ENCODE data around the gene CPAMD8. TPM values are rescaled to one million over a fixed set of nuclear protein-coding genes. Genes with fewer than 3 reads are reported as not detected.
"Not testable (repeated sequence)": the region's sequence is repeated elsewhere in the genome, so short reads cannot be mapped to it uniquely, and the experiment has no call there.

CPAMD8 gene
- total RNA-seq, 4 donors from 2014 or later, result 2.8 to 18.3 (median 15.7) TPM

DNA sequence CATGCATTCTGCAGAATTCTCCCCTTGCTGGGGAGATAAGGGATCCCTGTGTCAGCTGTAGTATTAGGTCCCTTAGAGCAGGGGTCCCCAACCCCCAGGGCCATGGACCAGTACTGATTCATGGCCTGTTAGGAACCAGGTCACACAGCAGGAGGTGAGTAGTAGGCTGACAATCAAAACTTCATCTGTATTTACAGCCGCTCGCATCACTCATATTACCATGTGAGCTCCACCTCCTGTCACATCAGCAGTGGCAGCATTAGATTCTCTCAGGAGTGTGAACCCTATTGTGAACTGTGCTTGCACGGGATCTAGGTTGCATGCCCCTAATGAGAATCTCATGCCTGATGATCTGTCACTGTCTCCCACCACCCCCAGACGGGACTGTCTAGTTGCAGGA is 37.9 kb downstream of the CPAMD8 start:
- no peaks in the 10 kb centered on the region for H3K36me3 ChIP-seq
- H3K4me3 ChIP-seq, result no peak overlapping the region
- no peaks in the 10 kb centered on the region for H3K4me1 ChIP-seq
- intact Hi-C loops (cut with DNase I; ENCODE audit: low total_unique reads), result no loop called here
- H3K27me3 ChIP-seq, result no peaks in the 10 kb centered on the region
- TF ChIP-seq, protein P1, sequence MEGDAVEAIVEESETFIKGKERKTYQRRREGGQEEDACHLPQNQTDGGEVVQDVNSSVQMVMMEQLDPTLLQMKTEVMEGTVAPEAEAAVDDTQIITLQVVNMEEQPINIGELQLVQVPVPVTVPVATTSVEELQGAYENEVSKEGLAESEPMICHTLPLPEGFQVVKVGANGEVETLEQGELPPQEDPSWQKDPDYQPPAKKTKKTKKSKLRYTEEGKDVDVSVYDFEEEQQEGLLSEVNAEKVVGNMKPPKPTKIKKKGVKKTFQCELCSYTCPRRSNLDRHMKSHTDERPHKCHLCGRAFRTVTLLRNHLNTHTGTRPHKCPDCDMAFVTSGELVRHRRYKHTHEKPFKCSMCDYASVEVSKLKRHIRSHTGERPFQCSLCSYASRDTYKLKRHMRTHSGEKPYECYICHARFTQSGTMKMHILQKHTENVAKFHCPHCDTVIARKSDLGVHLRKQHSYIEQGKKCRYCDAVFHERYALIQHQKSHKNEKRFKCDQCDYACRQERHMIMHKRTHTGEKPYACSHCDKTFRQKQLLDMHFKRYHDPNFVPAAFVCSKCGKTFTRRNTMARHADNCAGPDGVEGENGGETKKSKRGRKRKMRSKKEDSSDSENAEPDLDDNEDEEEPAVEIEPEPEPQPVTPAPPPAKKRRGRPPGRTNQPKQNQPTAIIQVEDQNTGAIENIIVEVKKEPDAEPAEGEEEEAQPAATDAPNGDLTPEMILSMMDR (IDR thresholded peaks at IDR 0.05), result no peak
- no peak for TF ChIP-seq POLR2A (IDR thresholded peaks at IDR 0.05)
- no peak for DNase-seq
- no peaks in the 10 kb centered on the region for H3K9me3 ChIP-seq
- no peak overlapping the region for H3K27ac ChIP-seq

DNA sequence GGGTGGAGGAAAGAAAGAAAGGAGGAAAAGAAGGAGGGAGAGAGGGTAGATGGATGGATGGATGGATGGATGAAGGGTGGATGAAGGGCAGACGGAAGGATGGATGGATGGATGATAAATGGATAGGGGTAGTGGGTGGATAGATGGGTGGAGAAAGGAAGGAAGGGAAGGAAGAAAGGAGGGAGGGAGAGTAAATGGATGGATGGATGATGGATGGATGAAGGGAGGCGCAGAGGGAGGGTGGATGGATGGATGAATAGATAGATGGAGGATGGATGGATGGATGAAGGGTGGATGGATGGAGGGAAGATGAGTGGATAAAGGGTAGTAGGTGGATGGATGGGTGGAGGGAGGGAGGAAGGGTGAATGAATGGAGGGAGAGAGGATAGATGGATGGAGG is 41.2 kb downstream of the CPAMD8 start:
- H3K4me1 ChIP-seq, result no peaks in the 10 kb centered on the region
- H3K27ac ChIP-seq, result no peak overlapping the region
- intact Hi-C loops (cut with DNase I; ENCODE audit: low total_unique reads), result no loop called here

DNA sequence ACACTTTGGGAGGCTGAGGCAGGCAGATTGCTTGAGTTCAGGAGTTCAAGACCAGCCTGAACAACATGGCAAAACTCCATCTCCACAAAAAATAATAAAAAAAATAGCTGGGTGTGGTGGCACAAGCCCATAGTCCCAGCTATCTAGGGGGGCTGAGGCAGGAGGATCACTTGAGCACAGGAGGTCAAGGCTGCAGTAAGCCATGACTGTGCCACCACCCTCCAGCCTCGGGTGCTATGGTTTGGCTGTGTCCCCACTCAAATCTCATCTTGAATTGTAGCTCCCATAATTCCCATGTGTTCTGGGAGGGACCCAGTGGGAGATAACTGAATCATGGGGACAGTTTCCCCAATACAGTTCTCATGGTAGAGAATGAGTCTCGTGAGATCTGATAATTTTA is 44.0 kb downstream of the CPAMD8 start:
- H3K36me3 ChIP-seq; H3K4me3 ChIP-seq; H3K4me1 ChIP-seq; H3K9me3 ChIP-seq; H3K27me3 ChIP-seq; H3K27ac ChIP-seq; intact Hi-C loops (cut with DNase I; ENCODE audit: low total_unique reads); DNase-seq: not testable (repeated sequence)

More for the DNA sequence above, 41.2 kb downstream of the CPAMD8 start:
- TF ChIP-seq, protein P1 (IDR thresholded peaks at IDR 0.05), result no peak
- no peak for TF ChIP-seq POLR2A (IDR thresholded peaks at IDR 0.05)
- DNase-seq, result no peak
- Histone ChIP-seq H3K36me3 (no peaks in the 10 kb centered on the region), H3K4me3 (no peak overlapping the region), H3K27me3 (no peaks in the 10 kb centered on the region), H3K9me3 (no peaks in the 10 kb centered on the region)

DNA sequence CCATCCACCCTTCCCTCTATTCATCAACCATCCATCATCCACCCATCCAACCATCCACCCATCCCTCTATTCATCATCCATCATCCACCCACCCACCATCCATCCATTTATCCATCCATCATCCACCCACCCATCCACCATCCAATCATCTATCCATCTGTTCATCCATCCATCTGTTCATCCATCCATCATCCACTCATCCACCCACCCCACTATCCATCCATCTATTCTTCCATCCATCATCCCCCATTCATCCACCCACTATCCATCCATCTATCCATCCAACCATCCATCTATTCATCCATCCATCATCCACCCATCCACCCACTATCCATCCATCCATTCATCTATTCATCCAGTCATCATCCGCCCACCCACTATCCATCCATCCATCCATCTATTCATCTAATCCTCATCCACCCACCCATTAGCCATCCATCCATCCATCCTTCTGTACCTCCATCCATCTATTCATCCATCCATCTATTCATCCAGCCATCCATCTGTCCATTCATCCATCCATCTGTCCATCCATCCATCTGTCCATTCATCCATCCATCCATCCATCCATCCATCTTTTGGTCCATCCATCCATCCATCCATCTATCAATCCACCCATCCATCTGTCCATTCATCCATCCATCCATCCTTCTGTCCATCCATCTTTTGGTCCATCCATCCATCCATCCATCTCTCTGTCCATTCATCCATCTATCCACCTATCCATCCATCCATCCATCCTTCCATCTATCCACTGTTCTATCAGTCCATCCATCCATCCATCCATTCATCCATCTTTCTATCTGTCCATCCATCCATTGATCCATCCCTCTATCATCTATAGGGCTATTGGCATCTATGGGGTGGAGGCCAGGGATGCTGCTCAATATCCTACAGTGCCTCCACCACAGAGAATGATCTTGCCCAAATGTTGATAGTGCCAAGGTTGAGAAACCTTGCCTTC is 47.5 kb downstream of the CPAMD8 start:
- intact Hi-C loops (cut with DNase I; ENCODE audit: low total_unique reads), result no loop called here
- no peak overlapping the region for H3K27ac ChIP-seq
- DNase-seq, result no peak

DNA sequence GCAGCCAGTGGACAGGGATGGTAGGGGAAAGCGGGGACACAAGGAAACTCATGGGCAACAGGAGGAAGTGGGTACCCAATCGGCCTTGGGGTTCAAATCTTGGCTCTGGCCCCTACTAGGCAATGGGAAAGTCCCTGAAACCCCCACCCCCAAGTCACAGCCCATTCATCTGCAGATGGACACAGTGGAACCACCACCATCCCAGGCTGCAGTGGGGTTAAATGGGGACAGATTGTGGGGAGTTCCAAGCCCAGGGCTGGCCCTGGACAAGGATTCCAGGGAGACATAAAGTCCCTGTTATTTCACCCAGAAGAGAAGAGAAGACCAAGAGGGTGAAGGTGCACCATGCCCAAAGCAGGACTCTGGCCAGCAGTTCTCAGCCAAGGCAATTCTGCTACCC is 48.5 kb downstream of the CPAMD8 start:
- Histone ChIP-seq H3K4me3 (no peak overlapping the region), H3K9me3 (no peaks in the 10 kb centered on the region), H3K27me3 (no peaks in the 10 kb centered on the region), H3K4me1 (no peaks in the 10 kb centered on the region), H3K27ac (no peak overlapping the region), H3K36me3 (no peaks in the 10 kb centered on the region)
- DNase-seq, result no peak
- intact Hi-C loops (cut with DNase I; ENCODE audit: low total_unique reads), result no loop called here
- TF ChIP-seq POLR2A (IDR thresholded peaks at IDR 0.05), result no peak
- TF ChIP-seq, protein P1 (IDR thresholded peaks at IDR 0.05), result no peak

More for the DNA sequence above, 47.5 kb downstream of the CPAMD8 start:
- H3K4me3 ChIP-seq, result no peak overlapping the region
- TF ChIP-seq, protein P1 (IDR thresholded peaks at IDR 0.05), result no peak
- TF ChIP-seq POLR2A (IDR thresholded peaks at IDR 0.05), result no peak
- no peaks in the 10 kb centered on the region for H3K36me3 ChIP-seq
- H3K9me3 ChIP-seq, result no peaks in the 10 kb centered on the region
- no peaks in the 10 kb centered on the region for H3K4me1 ChIP-seq
- H3K27me3 ChIP-seq, result no peaks in the 10 kb centered on the region
